Measurements from ENCODE around the gene ID4.
"Not testable (repeated sequence)": the region's sequence is repeated elsewhere in the genome, so short reads cannot be mapped to it uniquely, and the experiment has no call there.

Gene ID4

GRCh38 chr6:19831358-19831757 lies 5.8 kb upstream of the ID4 start:
- no peak for DNase-seq

GRCh38 chr6:19833947-19834346 lies 3.2 kb upstream of the ID4 start:
- DNase-seq: no peak

GRCh38 chr6:19834858-19835257 lies 2.3 kb upstream of the ID4 start:
- no peak for DNase-seq

- no peak for DNase-seq
These were observed 1.6 kb upstream of the ID4 start for GRCh38 chr6:19835605-19836004.

GRCh38 chr6:19837511-19838441 lies 606 bp downstream of the ID4 start:
- DNase-seq: peak in 8 of 56 donors; percentile 4 to 38 (median 36)

- DNase-seq: peak in 10 of 56 donors; percentile 3 to 28 (median 10)
These were observed 1.5 kb downstream of the ID4 start for GRCh38 chr6:19838442-19839236.

GRCh38 chr6:19839237-19839546 lies 2.0 kb downstream of the ID4 start:
- no peak for DNase-seq

- no peak for DNase-seq
These were observed 2.6 kb downstream of the ID4 start for GRCh38 chr6:19839788-19840187.

- no peak for DNase-seq
These were observed 4.0 kb downstream of the ID4 start for GRCh38 chr6:19841181-19841580.

- DNase-seq: no peak
These were observed 5.0 kb downstream of the ID4 start for GRCh38 chr6:19842030-19842615.

- DNase-seq: no peak
These were observed 7.5 kb downstream of the ID4 start for GRCh38 chr6:19844689-19845088.

- DNase-seq: no peak
These were observed 8.3 kb downstream of the ID4 start for GRCh38 chr6:19845266-19846041.

GRCh38 chr6:19848465-19849029 lies 11.4 kb downstream of the ID4 start:
- no peak for DNase-seq

- no peak for DNase-seq
These were observed 12.0 kb downstream of the ID4 start for GRCh38 chr6:19849196-19849595.

GRCh38 chr6:19849755-19850154 lies 12.6 kb downstream of the ID4 start:
- no peak for DNase-seq

- DNase-seq: peak in 22 of 56 donors; percentile 4 to 55 (median 12)
These were observed 14.3 kb downstream of the ID4 start for GRCh38 chr6:19851241-19852089.

- DNase-seq: no peak
These were observed 14.9 kb downstream of the ID4 start for GRCh38 chr6:19852090-19852457.

GRCh38 chr6:19852927-19853326 lies 15.8 kb downstream of the ID4 start:
- no peak for DNase-seq

- not testable (repeated sequence) for DNase-seq
These were observed 17.3 kb downstream of the ID4 start for GRCh38 chr6:19854421-19855015.

GRCh38 chr6:19855536-19855935 lies 18.4 kb downstream of the ID4 start:
- DNase-seq: no peak

Data from amygdala (tissue), 56 donors.